Kidney (tissue), 14 donors: Measurements from ENCODE around the gene LUC7L. TPM values are rescaled to one million over a fixed set of nuclear protein-coding genes. Genes with fewer than 3 reads are reported as not detected.

Experiments used
- DNase-seq, 5 donors: peaks; one replicate each; pipeline ENCODE4 v3.0.0-alpha.2; 2013 to 2020
- FAIRE-seq: peaks from 2 replicates; lab custom pipeline; 2012; peaks lifted over from hg19 to GRCh38; lab: Jason Lieb, UNC
- H3K27ac ChIP-seq, 2 donors: one replicate each; pipeline ENCODE4 v1.7.0; 2013; ENCODE audit warnings: low read depth in 2 of 2, low read length in 2 of 2, inconsistent platforms in 1 of 2
- H3K27me3 ChIP-seq: one replicate; pipeline ENCODE4 v1.7.1; 2013; ENCODE audit warnings: low read length, inconsistent platforms; ENCODE audit not compliant: control insufficient read depth, insufficient read depth
- H3K36me3 ChIP-seq, 3 donors: one replicate each; pipeline versions ENCODE4 v1.7.0 to v1.7.1; 2013; ENCODE audit warnings: low read length in 3 of 3, control low read depth in 1 of 3, inconsistent platforms in 1 of 3; ENCODE audit not compliant: insufficient read depth in 3 of 3, control insufficient read depth in 2 of 3
- H3K4me1 ChIP-seq, 3 donors: one replicate each; pipeline versions ENCODE4 v1.7.0 to v1.7.1; 2013; ENCODE audit warnings: low read length in 3 of 3, inconsistent platforms in 1 of 3, low read depth in 1 of 3; ENCODE audit not compliant: control insufficient read depth in 2 of 3, insufficient read depth in 2 of 3
- H3K4me3 ChIP-seq, 3 donors: one replicate each; pipeline versions ENCODE4 v1.7.0 to v1.8.1; 2013; ENCODE audit warnings: low read length in 3 of 3, control low read depth in 1 of 3, inconsistent platforms in 1 of 3
- H3K9ac ChIP-seq, 3 donors: one replicate each; pipeline versions ENCODE4 v1.7.0 to v1.7.1; 2013; ENCODE audit warnings: low read length in 3 of 3, control low read depth in 1 of 3, inconsistent platforms in 1 of 3
- H3K9me3 ChIP-seq, 3 donors: one replicate each; pipeline versions ENCODE4 v1.7.0 to v1.7.1; 2013; ENCODE audit warnings: low read length in 3 of 3, control low read depth in 1 of 3, inconsistent platforms in 1 of 3; ENCODE audit not compliant: control insufficient read depth in 2 of 3, insufficient read depth in 1 of 3
- intact Hi-C: fragments of 100-400 bp; cut with DNase I; formaldehyde crosslinking; loops from one replicate; pipeline ENCODE4 v1.11.1; 2022
- polyA plus RNA-seq: library from polyadenylated mRNA; stranded (reverse); fragments of 350-450 nt; fragmentation: Illumina TruSeq; extraction: RNeasy Lipid Tissue Mini Kit (QIAGEN cat#74804); gene quantifications from one replicate; pipeline ENCODE4 v1.2.3, GENCODE V29; 2014; ENCODE audit warnings: low read depth, low replicate concordance; ENCODE audit not compliant: insufficient read depth
- total RNA-seq: library from RNA; stranded (reverse); fragmentation: NEBNext Ultra II Directional; extraction: Animal tissue kit (Norgen Biotek cat#: 25700); gene quantifications from one replicate; pipeline ENCODE4 v1.2.1, GENCODE V29; 2021
- TF ChIP-seq, protein P1 (sequence below): IDR thresholded peaks from 3 replicates; pipeline ENCODE4 v1.5.1; 2012; ENCODE audit warnings: mild to moderate bottlenecking, moderate library complexity, borderline replicate concordance; ENCODE audit not compliant: insufficient read depth; ENCODE audit errors: extremely low read depth
- donor health status: control.
- donor health status: control.
- donor health status: control.
- donor health status: control.
- donor health status: control.
- donor health status: DM: yes; HTN: yes; CAD: no.
- donor health status: Normal renal cell carcinoma (clear cell type).

LUC7L gene
- total and polyA plus RNA-seq, 2 donors from 2014 or later, result 56.3 to 72.0 TPM

DNA sequence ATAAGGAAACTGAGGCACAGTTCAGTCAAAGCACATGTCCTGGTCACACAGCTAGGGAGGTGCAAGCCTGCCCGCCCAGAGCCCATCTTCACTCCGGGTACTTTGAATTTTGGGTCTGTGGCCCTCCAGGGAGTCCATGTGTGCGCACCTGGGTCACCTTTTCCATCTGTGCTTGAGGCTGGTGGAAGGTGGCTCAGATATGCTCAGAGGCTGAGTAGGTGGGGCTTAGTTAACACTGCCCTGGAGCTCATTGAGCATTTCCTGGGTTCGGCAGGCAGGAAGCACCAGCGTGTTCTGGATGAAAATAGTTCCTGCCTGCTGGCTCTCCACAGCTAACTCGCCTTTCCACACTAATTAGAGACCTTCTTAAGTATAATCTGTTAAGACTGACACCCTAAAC is 24.6 kb upstream of the LUC7L start:
- DNase-seq (no peak), FAIRE-seq (no peak)
- H3K9me3 ChIP-seq, result no peaks in the 10 kb centered on the region
- H3K4me1 ChIP-seq, result no peaks in the 10 kb centered on the region
- H3K27ac ChIP-seq, result no peak overlapping the region
- H3K4me3 ChIP-seq, result no peak overlapping the region
- intact Hi-C loops, result no loop called here
- H3K9ac ChIP-seq, result no peak overlapping the region
- peaks cover 0 to 21% (median 9%) of the 10 kb centered on the region in 3 donors for H3K36me3 ChIP-seq
- no peaks in the 10 kb centered on the region for H3K27me3 ChIP-seq
- TF ChIP-seq, protein P1, sequence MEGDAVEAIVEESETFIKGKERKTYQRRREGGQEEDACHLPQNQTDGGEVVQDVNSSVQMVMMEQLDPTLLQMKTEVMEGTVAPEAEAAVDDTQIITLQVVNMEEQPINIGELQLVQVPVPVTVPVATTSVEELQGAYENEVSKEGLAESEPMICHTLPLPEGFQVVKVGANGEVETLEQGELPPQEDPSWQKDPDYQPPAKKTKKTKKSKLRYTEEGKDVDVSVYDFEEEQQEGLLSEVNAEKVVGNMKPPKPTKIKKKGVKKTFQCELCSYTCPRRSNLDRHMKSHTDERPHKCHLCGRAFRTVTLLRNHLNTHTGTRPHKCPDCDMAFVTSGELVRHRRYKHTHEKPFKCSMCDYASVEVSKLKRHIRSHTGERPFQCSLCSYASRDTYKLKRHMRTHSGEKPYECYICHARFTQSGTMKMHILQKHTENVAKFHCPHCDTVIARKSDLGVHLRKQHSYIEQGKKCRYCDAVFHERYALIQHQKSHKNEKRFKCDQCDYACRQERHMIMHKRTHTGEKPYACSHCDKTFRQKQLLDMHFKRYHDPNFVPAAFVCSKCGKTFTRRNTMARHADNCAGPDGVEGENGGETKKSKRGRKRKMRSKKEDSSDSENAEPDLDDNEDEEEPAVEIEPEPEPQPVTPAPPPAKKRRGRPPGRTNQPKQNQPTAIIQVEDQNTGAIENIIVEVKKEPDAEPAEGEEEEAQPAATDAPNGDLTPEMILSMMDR, result no peak

DNA sequence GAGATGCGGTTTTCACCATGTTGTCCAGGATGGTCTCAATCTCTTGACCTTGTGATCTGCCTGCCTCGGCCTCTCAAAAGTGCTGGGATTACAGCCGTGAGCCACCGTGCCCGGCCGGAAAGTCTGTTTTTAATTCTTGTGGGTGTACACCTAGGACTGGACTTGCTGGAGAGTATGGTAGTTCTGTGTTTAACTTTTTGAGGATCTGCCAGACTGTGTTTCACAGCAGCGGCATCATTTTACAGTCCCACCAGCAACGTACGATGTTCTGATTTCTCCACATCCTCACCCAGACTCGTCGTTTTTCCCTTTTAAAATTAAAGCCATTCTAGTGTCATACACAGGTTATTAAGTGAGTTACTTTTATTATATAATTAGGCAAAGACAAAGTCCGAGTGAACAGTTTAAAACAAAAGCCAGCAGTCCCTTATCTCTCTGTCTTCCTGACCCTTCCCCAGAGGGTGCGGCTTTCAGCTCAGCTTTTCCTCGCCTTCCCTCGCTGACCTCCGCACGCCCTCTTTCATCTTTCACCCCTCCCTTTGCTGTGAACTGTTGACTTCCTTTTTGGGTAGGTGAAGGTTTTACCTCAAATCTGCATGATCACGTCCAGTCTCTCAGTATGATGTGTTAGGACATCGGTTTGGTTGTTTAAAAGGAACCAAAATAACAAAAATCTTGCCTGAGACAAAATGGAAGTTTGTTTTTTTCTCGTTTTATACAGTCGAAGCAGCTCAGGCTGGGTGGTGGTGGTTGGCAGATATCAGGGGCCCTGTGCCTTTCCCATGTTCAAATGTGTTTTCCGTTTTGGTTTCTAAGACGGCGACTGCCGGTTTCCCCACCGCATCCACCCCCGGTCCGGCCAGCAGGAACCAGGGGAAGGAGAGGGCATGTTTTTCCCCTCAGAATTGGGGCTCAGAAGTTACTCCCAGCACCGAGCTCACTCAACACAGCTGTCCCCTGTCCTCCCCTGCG is 23.4 kb upstream of the LUC7L start:
- H3K27me3 ChIP-seq, result no peaks in the 10 kb centered on the region
- intact Hi-C loops, result no loop called here
- DNase-seq (no peak), FAIRE-seq (no peak)
- no peaks in the 10 kb centered on the region for H3K9me3 ChIP-seq
- H3K36me3 ChIP-seq, result peaks cover 0 to 21% (median 9%) of the 10 kb centered on the region in 3 donors
- no peak overlapping the region for H3K4me3 ChIP-seq
- H3K9ac ChIP-seq, result no peak overlapping the region
- no peaks in the 10 kb centered on the region for H3K4me1 ChIP-seq
- TF ChIP-seq, protein P1, result no peak
- peak overlapping the region in 1 of 2 donors; percentile 1 for H3K27ac ChIP-seq

DNA sequence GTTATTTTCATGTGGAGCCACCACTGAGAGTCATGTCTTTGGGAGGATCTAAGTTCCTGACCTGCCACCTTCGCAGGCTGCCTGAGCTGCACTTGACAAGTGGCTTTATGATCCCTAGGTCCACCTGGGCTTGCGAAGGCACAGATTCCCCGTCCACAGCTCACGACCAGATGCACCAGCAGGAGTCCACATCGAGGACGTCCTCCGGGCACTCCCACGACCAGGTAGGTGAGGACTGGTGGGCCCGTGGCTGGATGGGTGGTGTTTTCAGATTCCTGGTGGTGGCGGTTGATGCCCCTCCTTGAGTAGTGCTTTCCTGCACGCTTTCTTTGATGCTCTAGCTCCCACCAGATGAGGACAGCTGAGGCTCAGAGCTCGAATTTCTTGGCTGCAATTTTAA is 20.2 kb upstream of the LUC7L start:
- H3K27me3 ChIP-seq, result no peaks in the 10 kb centered on the region
- FAIRE-seq (no peak), DNase-seq (peak in 1 of 5 donors; percentile 35)
- H3K4me3 ChIP-seq, result no peak overlapping the region
- H3K9ac ChIP-seq, result no peak overlapping the region
- no peaks in the 10 kb centered on the region for H3K4me1 ChIP-seq
- intact Hi-C loops, result no loop called here
- H3K27ac ChIP-seq, result no peak overlapping the region
- peaks cover 0 to 21% (median 7%) of the 10 kb centered on the region in 3 donors for H3K36me3 ChIP-seq
- TF ChIP-seq, protein P1, result no peak
- no peaks in the 10 kb centered on the region for H3K9me3 ChIP-seq
